Right lobe of liver (tissue), 4 donors: ENCODE measurements around the gene ZW10.

ENCODE experiments used
- POLR2A ChIP-seq: fragments of 450-650 bp; IDR thresholded peaks from one replicate; pipeline ENCODE4 v1.6.1; 2017; ENCODE audit warnings: antibody characterized with exemption, mild to moderate bottlenecking
- TF ChIP-seq, protein P1 (sequence below), 4 donors: fragments of 200-600 bp in 3 of 4; fragments of 450-650 bp in 1 of 4; IDR thresholded peaks; one replicate each; pipeline versions ENCODE4 v1.5.1 to v1.8.0; 2016 to 2022; ENCODE audit warnings: antibody characterized with exemption in 4 of 4, mild to moderate bottlenecking in 2 of 4
- donor health status: DM: no; HTN: no; CAD: no.
- donor health status: DM: no; HTN: no; CAD: no.
- donor health status: DM: no; HTN: yes; CAD: no.

DNA sequence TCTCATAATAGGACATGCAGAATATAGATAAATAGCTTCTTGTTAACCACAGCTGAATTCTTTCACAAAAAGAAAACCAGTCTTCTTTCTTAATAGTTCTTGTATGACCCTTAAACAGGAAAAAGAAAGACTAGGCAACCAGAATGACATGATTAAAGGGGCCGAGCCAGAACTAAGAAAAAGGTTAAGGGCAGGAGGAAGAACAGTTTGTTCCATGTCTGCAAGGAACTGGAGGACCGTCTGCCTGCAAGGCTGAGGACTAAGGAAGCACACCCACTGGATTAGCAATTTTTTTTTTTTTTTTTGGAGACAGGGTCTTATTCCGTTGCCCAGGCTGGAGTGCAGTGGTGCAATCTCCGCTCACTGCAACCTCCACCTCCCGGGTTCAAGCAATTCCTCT, 41.4 kb downstream of the ZW10 start:
- TF ChIP-seq, protein P1, sequence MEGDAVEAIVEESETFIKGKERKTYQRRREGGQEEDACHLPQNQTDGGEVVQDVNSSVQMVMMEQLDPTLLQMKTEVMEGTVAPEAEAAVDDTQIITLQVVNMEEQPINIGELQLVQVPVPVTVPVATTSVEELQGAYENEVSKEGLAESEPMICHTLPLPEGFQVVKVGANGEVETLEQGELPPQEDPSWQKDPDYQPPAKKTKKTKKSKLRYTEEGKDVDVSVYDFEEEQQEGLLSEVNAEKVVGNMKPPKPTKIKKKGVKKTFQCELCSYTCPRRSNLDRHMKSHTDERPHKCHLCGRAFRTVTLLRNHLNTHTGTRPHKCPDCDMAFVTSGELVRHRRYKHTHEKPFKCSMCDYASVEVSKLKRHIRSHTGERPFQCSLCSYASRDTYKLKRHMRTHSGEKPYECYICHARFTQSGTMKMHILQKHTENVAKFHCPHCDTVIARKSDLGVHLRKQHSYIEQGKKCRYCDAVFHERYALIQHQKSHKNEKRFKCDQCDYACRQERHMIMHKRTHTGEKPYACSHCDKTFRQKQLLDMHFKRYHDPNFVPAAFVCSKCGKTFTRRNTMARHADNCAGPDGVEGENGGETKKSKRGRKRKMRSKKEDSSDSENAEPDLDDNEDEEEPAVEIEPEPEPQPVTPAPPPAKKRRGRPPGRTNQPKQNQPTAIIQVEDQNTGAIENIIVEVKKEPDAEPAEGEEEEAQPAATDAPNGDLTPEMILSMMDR (IDR thresholded peaks at IDR 0.05), result no peak
- TF ChIP-seq POLR2A, result no peak
